ENCODE results near the gene PDCD1.
"Not testable (repeated sequence)": the region's sequence is repeated elsewhere in the genome, so short reads cannot be mapped to it uniquely, and the experiment has no call there.

Gene PDCD1

GRCh38 chr2:241809383-241810306 is 49.0 kb downstream of the PDCD1 start:
- H3K4me3 ChIP-seq (ENCODE audit: low read depth, low read length): no peak overlapping the region
- ChIA-PET POLR2A (no interaction called here), CTCF (interaction anchor here (1.9 kb wide), 1 partner anchor 69 kb away, joined by 5 read pairs; no protein-coding TSS in a partner anchor)
- no peak for DNase-seq (ENCODE audit: low read depth, low spot score)
- TF ChIP-seq, protein P1, sequence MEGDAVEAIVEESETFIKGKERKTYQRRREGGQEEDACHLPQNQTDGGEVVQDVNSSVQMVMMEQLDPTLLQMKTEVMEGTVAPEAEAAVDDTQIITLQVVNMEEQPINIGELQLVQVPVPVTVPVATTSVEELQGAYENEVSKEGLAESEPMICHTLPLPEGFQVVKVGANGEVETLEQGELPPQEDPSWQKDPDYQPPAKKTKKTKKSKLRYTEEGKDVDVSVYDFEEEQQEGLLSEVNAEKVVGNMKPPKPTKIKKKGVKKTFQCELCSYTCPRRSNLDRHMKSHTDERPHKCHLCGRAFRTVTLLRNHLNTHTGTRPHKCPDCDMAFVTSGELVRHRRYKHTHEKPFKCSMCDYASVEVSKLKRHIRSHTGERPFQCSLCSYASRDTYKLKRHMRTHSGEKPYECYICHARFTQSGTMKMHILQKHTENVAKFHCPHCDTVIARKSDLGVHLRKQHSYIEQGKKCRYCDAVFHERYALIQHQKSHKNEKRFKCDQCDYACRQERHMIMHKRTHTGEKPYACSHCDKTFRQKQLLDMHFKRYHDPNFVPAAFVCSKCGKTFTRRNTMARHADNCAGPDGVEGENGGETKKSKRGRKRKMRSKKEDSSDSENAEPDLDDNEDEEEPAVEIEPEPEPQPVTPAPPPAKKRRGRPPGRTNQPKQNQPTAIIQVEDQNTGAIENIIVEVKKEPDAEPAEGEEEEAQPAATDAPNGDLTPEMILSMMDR (IDR thresholded peaks at IDR 0.05; ENCODE audit: insufficient read depth, low read length, missing control alignments): no peak

DNA sequence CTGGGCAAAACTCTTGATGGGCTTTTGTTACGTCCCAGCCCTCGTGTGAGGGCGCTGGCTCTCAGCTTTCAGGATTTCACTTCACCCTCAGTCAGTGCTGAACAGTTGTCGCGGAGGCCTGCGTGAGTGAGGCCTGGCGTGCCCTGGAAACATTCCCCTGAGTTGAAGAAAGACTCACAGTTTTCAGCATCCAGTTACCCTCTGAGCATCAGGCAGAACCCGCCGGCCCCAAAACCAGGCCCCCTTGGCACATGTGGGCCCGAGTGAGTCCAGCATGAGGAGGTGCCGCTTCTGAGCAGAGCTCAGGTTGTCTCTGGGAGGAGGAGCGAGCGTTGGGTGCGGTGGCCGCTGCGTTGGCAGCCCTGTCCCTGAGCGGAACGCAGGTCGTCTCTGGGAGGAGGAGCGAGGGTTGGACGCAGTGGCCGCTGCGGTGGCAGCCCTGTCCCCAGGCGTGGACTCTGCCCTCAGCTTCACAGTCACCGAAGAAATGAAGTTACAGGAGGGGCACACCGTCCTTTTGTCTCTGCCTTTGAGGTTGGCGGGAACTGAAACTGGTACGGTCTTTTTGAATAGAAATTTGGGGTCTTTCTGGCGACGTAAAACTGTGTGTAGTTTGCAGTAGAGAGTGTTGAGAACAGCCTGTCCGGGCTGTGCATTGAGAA is 49.8 kb downstream of the PDCD1 start, which contains the start of gene NEU4:
Gene NEU4 (plus strand): TSS at position 473 of the 662 bp plus-strand sequence. CDS start 5,292 bp downstream, outside the sequence.
- no peak for DNase-seq (ENCODE audit: low read depth, low spot score)
- no peak within 1 kb of the TSS for H3K4me3 ChIP-seq (ENCODE audit: low read depth, low read length)
- TF ChIP-seq, protein P1 (IDR thresholded peaks at IDR 0.05; ENCODE audit: insufficient read depth, low read length, missing control alignments): no peak
- CTCF ChIA-PET: no interaction called here
- POLR2A ChIA-PET: no interaction called here

DNA sequence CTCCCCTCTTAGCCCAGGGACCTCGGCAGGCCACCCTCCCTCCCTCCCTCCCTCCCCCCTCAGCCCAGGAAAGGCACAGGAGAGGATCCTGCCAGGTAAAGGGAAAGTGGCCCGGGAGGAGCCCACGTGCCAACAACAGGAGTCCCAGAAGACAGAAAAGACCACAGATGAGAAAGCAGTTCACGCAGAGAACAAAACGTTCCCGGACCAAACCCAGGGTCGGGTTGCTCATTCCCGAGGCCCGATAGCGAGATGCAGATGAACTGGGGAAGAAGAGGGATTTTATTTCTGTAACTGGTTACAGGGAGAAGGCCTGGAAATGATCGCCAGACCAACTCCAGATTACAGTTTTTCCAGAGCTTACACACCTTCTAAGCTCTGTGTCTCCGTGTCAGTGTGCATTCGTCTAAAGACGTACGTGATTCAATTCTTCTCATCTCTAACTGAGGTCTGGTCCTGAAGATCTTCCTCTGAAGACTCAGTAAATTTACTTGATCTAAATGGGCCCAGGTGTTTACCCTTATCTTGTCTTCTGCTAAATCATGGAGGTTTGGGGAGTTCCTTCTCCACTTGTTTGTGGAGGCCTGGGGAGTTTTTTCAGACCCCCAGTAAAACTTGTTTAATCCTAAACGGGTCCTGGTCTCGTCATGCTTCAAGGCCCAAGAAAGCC is 50.5 kb downstream of the PDCD1 start:
- TF ChIP-seq, protein P1 (IDR thresholded peaks at IDR 0.05; ENCODE audit: insufficient read depth, low read length, missing control alignments): no peak
- DNase-seq (ENCODE audit: low read depth, low spot score): no peak
- H3K4me3 ChIP-seq (ENCODE audit: low read depth, low read length): no peak overlapping the region
- ChIA-PET POLR2A (no interaction called here), CTCF (no interaction called here)

DNA sequence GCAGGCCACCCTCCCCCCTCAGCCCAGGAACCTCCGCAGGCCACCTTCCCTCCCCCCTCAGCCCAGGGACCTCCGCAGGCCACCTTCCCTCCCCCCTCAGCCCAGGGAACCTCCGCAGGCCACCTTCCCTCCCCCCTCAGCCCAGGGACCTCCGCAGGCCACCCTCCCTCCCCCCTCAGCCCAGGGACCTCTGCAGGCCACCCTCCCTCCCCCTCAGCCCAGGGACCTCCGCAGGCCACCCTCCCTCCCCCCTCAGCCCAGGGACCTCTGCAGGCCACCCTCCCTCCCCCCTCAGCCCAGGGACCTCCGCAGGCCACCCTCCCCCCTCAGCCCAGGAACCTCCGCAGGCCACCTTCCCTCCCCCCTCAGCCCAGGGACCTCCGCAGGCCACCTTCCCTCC is 52.5 kb downstream of the PDCD1 start:
- CTCF ChIA-PET; H3K4me3 ChIP-seq (ENCODE audit: low read depth, low read length); POLR2A ChIA-PET; DNase-seq (ENCODE audit: low read depth, low spot score): not testable (repeated sequence)

- TF ChIP-seq, protein P1 (IDR thresholded peaks at IDR 0.05; ENCODE audit: insufficient read depth, low read length, missing control alignments): peak; percentile 7
- H3K4me3 ChIP-seq (ENCODE audit: low read depth, low read length): peak overlapping the region; percentile 51
- CTCF ChIA-PET: interaction anchor here (1.1 kb wide), 1 partner anchor 10 kb away, joined by 3 read pairs; no protein-coding TSS in a partner anchor
- no peak for DNase-seq (ENCODE audit: low read depth, low spot score)
- POLR2A ChIA-PET: no interaction called here
These were observed 54.1 kb downstream of the PDCD1 start for GRCh38 chr2:241804326-241805229.

Data from AG04449 (cell line).